ENCODE data around the gene CIAO2B. TPM values are rescaled to one million over a fixed set of nuclear protein-coding genes. Genes with fewer than 3 reads are reported as not detected.

Gene CIAO2B
- total RNA-seq, 1 donor from 2014 or later, result 58.1 TPM

DNA sequence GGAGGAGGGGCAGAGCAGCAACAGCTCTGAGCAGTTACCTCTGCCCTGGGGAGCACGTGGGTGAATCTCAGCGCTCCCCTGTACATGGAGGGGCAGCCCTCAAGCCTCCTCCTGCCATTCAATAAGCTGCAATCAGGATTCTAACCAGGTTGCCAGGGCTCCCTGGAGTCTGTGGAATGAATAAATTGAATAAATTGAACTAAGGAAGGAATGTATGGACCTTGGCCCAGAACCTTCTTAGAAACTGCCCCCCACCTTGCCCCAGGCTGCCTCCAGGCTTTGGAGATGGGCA, 14.0 kb downstream of the CIAO2B start:
- DNase-seq (ENCODE audit: low spot score, unreplicated experiment), result no peak
- H3K27me3 Mint-ChIP-seq, result peaks cover 54% of the 10 kb centered on the region
- H3K27ac Mint-ChIP-seq, result no peak overlapping the region
- H3K4me3 Mint-ChIP-seq (ENCODE audit: low read depth), result no peak overlapping the region
- H3K9me3 Mint-ChIP-seq (ENCODE audit: low read depth), result no peaks in the 10 kb centered on the region
- H3K4me1 Mint-ChIP-seq (ENCODE audit: low read depth), result peaks cover 2% of the 10 kb centered on the region
- TF ChIP-seq, protein P1, sequence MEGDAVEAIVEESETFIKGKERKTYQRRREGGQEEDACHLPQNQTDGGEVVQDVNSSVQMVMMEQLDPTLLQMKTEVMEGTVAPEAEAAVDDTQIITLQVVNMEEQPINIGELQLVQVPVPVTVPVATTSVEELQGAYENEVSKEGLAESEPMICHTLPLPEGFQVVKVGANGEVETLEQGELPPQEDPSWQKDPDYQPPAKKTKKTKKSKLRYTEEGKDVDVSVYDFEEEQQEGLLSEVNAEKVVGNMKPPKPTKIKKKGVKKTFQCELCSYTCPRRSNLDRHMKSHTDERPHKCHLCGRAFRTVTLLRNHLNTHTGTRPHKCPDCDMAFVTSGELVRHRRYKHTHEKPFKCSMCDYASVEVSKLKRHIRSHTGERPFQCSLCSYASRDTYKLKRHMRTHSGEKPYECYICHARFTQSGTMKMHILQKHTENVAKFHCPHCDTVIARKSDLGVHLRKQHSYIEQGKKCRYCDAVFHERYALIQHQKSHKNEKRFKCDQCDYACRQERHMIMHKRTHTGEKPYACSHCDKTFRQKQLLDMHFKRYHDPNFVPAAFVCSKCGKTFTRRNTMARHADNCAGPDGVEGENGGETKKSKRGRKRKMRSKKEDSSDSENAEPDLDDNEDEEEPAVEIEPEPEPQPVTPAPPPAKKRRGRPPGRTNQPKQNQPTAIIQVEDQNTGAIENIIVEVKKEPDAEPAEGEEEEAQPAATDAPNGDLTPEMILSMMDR (IDR thresholded peaks at IDR 0.05; ENCODE audit: unreplicated experiment), result no peak
- no peaks in the 10 kb centered on the region for H3K36me3 Mint-ChIP-seq (ENCODE audit: insufficient read depth)

DNA sequence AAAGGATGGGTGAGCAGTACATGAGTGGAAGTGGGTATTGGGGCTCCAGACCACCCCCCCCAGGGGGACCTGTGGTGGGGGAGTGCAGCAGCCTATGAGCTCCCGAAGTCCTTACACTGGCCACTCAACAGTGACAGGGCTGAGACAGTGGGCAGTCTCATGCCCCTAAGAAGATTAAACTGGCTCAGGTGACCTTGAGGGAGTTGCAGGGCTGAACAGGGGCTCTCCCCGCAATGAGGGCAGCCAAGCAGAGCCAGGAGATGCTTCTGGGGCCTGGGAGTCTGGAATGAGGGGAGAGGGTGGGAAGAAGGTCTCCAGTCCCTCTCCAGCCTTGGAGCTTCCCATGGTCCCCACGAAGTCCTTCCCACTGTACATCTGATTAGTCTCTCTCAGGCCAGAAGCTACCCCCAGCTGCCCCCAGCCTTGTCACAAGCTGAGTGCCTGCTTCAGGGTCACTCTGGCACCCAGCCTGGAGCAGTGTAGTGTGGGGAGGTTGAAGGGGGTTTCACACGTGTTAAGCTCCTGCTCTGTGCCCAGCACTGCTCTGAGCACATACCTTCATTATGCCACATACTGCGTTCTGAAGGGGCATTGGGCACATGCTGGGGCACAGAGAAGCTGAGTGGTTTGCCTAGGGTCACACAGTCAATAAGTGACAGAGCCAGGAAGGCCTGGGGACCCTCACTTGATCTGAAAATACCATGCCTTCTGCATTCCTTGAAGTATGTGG, 14.5 kb downstream of the CIAO2B start:
- Mint-ChIP-seq H3K27ac (no peak overlapping the region), H3K4me3 (ENCODE audit: low read depth) (no peak overlapping the region), H3K4me1 (ENCODE audit: low read depth) (peaks cover 2% of the 10 kb centered on the region), H3K9me3 (ENCODE audit: low read depth) (no peaks in the 10 kb centered on the region), H3K36me3 (ENCODE audit: insufficient read depth) (no peaks in the 10 kb centered on the region), H3K27me3 (peaks cover 57% of the 10 kb centered on the region)
- TF ChIP-seq, protein P1 (IDR thresholded peaks at IDR 0.05; ENCODE audit: unreplicated experiment), result no peak
- no peak for DNase-seq (ENCODE audit: low spot score, unreplicated experiment)

- Mint-ChIP-seq H3K27ac (no peak within 1 kb of the TSS), H3K9me3 (ENCODE audit: low read depth) (no peaks in the 10 kb centered on the region), H3K4me1 (ENCODE audit: low read depth) (peaks cover 2% of the 10 kb centered on the region), H3K27me3 (peaks cover 56% of the 10 kb centered on the region), H3K4me3 (ENCODE audit: low read depth) (no peak within 1 kb of the TSS), H3K36me3 (ENCODE audit: insufficient read depth) (no peaks in the 10 kb centered on the region)
- TF ChIP-seq, protein P1 (IDR thresholded peaks at IDR 0.05; ENCODE audit: unreplicated experiment), result no peak
- no peak for DNase-seq (ENCODE audit: low spot score, unreplicated experiment)
These were observed 15.2 kb downstream of the CIAO2B start, which contains the start of gene CDH16 for GRCh38 chr16:66918803-66919568. Gene CDH16 (minus strand): TSS chr16:66918885. CDS start chr16:66918065, 820 bp downstream.

GRCh38 chr16:66918355-66918754, 15.8 kb downstream of the CIAO2B start:
- H3K27me3 Mint-ChIP-seq, result peaks cover 50% of the 10 kb centered on the region
- TF ChIP-seq, protein P1 (IDR thresholded peaks at IDR 0.05; ENCODE audit: unreplicated experiment), result no peak
- no peaks in the 10 kb centered on the region for H3K36me3 Mint-ChIP-seq (ENCODE audit: insufficient read depth)
- H3K27ac Mint-ChIP-seq, result no peak overlapping the region
- H3K9me3 Mint-ChIP-seq (ENCODE audit: low read depth), result no peaks in the 10 kb centered on the region
- H3K4me3 Mint-ChIP-seq (ENCODE audit: low read depth), result no peak overlapping the region
- H3K4me1 Mint-ChIP-seq (ENCODE audit: low read depth), result peaks cover 2% of the 10 kb centered on the region
- no peak for DNase-seq (ENCODE audit: low spot score, unreplicated experiment)

DNA sequence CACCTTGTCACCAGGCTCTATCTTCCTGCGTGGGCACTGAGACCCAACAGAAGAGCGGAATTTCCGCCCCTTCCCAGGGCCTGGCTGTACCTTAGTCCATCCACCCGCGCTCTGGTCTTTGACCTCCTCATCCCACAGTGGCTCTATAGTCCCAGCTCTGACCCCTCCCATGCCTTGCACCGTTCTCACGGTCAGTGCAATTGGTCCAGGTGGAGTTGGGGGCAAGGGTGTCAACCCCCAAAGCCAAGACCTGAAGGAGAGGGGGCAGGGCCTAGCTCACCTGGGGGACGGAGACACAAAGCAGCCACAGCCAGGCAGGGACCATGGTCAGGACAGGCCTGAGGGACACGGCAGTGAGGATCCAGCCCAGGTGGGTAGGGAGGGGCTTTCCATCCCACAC, 16.5 kb downstream of the CIAO2B start:
- no peaks in the 10 kb centered on the region for H3K36me3 Mint-ChIP-seq (ENCODE audit: insufficient read depth)
- H3K4me3 Mint-ChIP-seq (ENCODE audit: low read depth), result no peak overlapping the region
- peaks cover 2% of the 10 kb centered on the region for H3K4me1 Mint-ChIP-seq (ENCODE audit: low read depth)
- no peak overlapping the region for H3K27ac Mint-ChIP-seq
- TF ChIP-seq, protein P1 (IDR thresholded peaks at IDR 0.05; ENCODE audit: unreplicated experiment), result no peak
- no peak for DNase-seq (ENCODE audit: low spot score, unreplicated experiment)
- H3K9me3 Mint-ChIP-seq (ENCODE audit: low read depth), result no peaks in the 10 kb centered on the region
- peaks cover 44% of the 10 kb centered on the region for H3K27me3 Mint-ChIP-seq
